Activated naive CD4-positive, alpha-beta T cell treated with anti-CD3 and anti-CD28 coated beads, Interleukin-2, amount 50 U/mL, for 24 hours (primary cell): ENCODE results near the gene TAOK1.

Experiments
- H3K27ac Mint-ChIP-seq: one replicate; pipeline ENCODE4 v1.8.0; 2021; ENCODE audit warnings: mild to moderate bottlenecking, mixed read lengths
- H3K27me3 Mint-ChIP-seq: one replicate; pipeline ENCODE4 v1.8.0; 2021; ENCODE audit warnings: mixed read lengths
- H3K36me3 Mint-ChIP-seq: one replicate; pipeline ENCODE4 v1.8.0; 2021; ENCODE audit warnings: mixed read lengths
- H3K4me1 Mint-ChIP-seq: one replicate; pipeline ENCODE4 v1.8.0; 2021; ENCODE audit warnings: mixed read lengths
- H3K4me3 Mint-ChIP-seq: one replicate; pipeline ENCODE4 v1.8.0; 2021; ENCODE audit warnings: mild to moderate bottlenecking, mixed read lengths
- H3K9me3 Mint-ChIP-seq: one replicate; pipeline ENCODE4 v1.8.0; 2021; ENCODE audit warnings: mixed read lengths

The TAOK1 gene

GRCh38 chr17:29594519-29595090 is 204.4 kb downstream of the TAOK1 start:
- no peak overlapping the region for H3K27ac Mint-ChIP-seq
- H3K4me3 Mint-ChIP-seq: peak overlapping the region; percentile 79
- peaks cover 39% of the 10 kb centered on the region for H3K4me1 Mint-ChIP-seq
- H3K27me3 Mint-ChIP-seq: no peaks in the 10 kb centered on the region
- no peaks in the 10 kb centered on the region for H3K9me3 Mint-ChIP-seq
- H3K36me3 Mint-ChIP-seq: no peaks in the 10 kb centered on the region

GRCh38 chr17:29595107-29595942 is 205.2 kb downstream of the TAOK1 start:
- no peaks in the 10 kb centered on the region for H3K36me3 Mint-ChIP-seq
- no peaks in the 10 kb centered on the region for H3K27me3 Mint-ChIP-seq
- H3K4me3 Mint-ChIP-seq: peak overlapping the region; percentile 79
- peaks cover 34% of the 10 kb centered on the region for H3K4me1 Mint-ChIP-seq
- H3K9me3 Mint-ChIP-seq: no peaks in the 10 kb centered on the region
- no peak overlapping the region for H3K27ac Mint-ChIP-seq

- H3K4me1 Mint-ChIP-seq: peaks cover 25% of the 10 kb centered on the region
- no peak overlapping the region for H3K27ac Mint-ChIP-seq
- no peaks in the 10 kb centered on the region for H3K9me3 Mint-ChIP-seq
- H3K36me3 Mint-ChIP-seq: no peaks in the 10 kb centered on the region
- H3K4me3 Mint-ChIP-seq: no peak overlapping the region
- no peaks in the 10 kb centered on the region for H3K27me3 Mint-ChIP-seq
These were observed 206.0 kb downstream of the TAOK1 start for GRCh38 chr17:29595943-29596774.

- H3K27ac Mint-ChIP-seq: no peak overlapping the region
- H3K4me1 Mint-ChIP-seq: peaks cover 19% of the 10 kb centered on the region
- H3K36me3 Mint-ChIP-seq: no peaks in the 10 kb centered on the region
- no peak overlapping the region for H3K4me3 Mint-ChIP-seq
- H3K27me3 Mint-ChIP-seq: no peaks in the 10 kb centered on the region
- H3K9me3 Mint-ChIP-seq: no peaks in the 10 kb centered on the region
These were observed 206.6 kb downstream of the TAOK1 start for GRCh38 chr17:29596811-29597210.

GRCh38 chr17:29597361-29598172 is 207.4 kb downstream of the TAOK1 start:
- H3K4me3 Mint-ChIP-seq: no peak overlapping the region
- no peaks in the 10 kb centered on the region for H3K27me3 Mint-ChIP-seq
- no peaks in the 10 kb centered on the region for H3K36me3 Mint-ChIP-seq
- peak overlapping the region; percentile 35 for H3K27ac Mint-ChIP-seq
- no peaks in the 10 kb centered on the region for H3K9me3 Mint-ChIP-seq
- peaks cover 11% of the 10 kb centered on the region for H3K4me1 Mint-ChIP-seq
